ENCODE measurements around the gene CYB5A.

DNA sequence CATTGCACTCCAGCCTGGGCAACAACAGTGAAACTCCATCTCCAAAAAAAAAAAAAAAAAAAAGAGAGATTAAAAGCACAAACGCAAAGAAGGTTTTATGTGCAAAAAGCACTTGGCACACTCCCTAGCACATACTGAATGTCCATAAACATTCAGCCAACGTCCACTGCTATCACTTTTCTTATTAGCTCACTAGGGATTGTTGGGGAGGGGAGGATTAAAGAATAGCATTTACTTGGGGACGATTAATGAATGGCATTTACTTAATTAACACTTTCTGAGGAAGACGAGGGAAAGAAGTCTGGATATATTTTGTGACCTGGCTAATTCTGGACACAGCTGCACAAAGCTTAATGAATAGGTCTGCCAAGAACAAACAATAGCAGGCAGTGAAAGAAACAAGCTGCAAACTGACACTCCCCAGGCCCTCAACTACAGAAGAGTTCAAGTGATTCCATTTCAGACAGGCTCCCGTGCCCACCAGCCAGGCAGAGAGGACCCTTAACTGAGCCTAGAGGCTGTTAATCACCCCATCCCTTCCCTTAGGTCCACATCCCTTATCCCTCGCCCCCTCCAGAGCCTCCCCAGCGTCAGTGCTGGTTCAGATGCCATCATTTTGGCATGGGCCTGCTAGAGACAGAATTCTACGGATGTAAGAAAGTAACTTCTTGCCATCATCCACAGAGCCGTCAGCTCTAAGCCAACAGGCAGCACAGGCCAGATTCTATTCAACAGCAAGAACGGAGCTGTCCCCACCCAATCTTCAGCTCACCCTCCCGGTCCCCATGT, 7.4 kb downstream of the CYB5A start:
- TF ChIP-seq, protein P1, sequence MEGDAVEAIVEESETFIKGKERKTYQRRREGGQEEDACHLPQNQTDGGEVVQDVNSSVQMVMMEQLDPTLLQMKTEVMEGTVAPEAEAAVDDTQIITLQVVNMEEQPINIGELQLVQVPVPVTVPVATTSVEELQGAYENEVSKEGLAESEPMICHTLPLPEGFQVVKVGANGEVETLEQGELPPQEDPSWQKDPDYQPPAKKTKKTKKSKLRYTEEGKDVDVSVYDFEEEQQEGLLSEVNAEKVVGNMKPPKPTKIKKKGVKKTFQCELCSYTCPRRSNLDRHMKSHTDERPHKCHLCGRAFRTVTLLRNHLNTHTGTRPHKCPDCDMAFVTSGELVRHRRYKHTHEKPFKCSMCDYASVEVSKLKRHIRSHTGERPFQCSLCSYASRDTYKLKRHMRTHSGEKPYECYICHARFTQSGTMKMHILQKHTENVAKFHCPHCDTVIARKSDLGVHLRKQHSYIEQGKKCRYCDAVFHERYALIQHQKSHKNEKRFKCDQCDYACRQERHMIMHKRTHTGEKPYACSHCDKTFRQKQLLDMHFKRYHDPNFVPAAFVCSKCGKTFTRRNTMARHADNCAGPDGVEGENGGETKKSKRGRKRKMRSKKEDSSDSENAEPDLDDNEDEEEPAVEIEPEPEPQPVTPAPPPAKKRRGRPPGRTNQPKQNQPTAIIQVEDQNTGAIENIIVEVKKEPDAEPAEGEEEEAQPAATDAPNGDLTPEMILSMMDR (IDR thresholded peaks at IDR 0.05) = no peak
- no peak for TF ChIP-seq POLR2A (IDR thresholded peaks at IDR 0.05)
